ENCODE data around the gene SIGLEC14. TPM values are rescaled to one million over a fixed set of nuclear protein-coding genes. Genes with fewer than 3 reads are reported as not detected.

Gene SIGLEC14
- total RNA-seq, 6 experiments from 2014 or later = 2.9 to 6.1 (median 3.4) TPM; not detected in 2

GRCh38 chr19:51668216-51668615, 21.6 kb upstream of the SIGLEC14 start:
- ATAC-seq (no peak), DNase-seq (no peak)
- no peaks in the 10 kb centered on the region for H3K4me1 ChIP-seq
- no peaks in the 10 kb centered on the region for H3K9me3 ChIP-seq
- 39% methylated on average over 3 of the region's 3 CpGs for WGBS (ENCODE audit: insufficient coverage, low coverage, low lambda C conversion rate, missing lambda C conversion rate)
- H3K27me3 ChIP-seq = no peaks in the 10 kb centered on the region
- intact Hi-C loops (cut with DNase I) = no loop called here
- H3K27ac ChIP-seq = no peak overlapping the region
- TF ChIP-seq CTCF (IDR thresholded peaks at IDR 0.05) = no peak
- no peak for TF ChIP-seq POLR2A (IDR thresholded peaks at IDR 0.05)
- no peak overlapping the region for H3K4me3 ChIP-seq
- no peaks in the 10 kb centered on the region for H3K36me3 ChIP-seq

GRCh38 chr19:51664997-51665396, 18.4 kb upstream of the SIGLEC14 start:
- H3K4me3 ChIP-seq = no peak overlapping the region
- intact Hi-C loops (cut with DNase I) = no loop called here
- no peaks in the 10 kb centered on the region for H3K36me3 ChIP-seq
- H3K27ac ChIP-seq = no peak overlapping the region
- no peaks in the 10 kb centered on the region for H3K9me3 ChIP-seq
- DNase-seq (no peak), ATAC-seq (no peak)
- 51% methylated on average over 3 of the region's 3 CpGs for WGBS (ENCODE audit: insufficient coverage, low coverage, low lambda C conversion rate, missing lambda C conversion rate)
- TF ChIP-seq POLR2A (IDR thresholded peaks at IDR 0.05) (no peak), CTCF (IDR thresholded peaks at IDR 0.05) (no peak)
- no peaks in the 10 kb centered on the region for H3K4me1 ChIP-seq
- no peaks in the 10 kb centered on the region for H3K27me3 ChIP-seq

- WGBS (ENCODE audit: insufficient coverage, low coverage, low lambda C conversion rate, missing lambda C conversion rate) = 11% methylated on average over 1 of the region's 1 CpG
- no peaks in the 10 kb centered on the region for H3K27me3 ChIP-seq
Measured at GRCh38 chr19:51664131-51664530, 17.5 kb upstream of the SIGLEC14 start.

GRCh38 chr19:51663650-51664049, 17.0 kb upstream of the SIGLEC14 start:
- DNase-seq (no peak), ATAC-seq (no peak)
- Histone ChIP-seq H3K4me3 (no peak overlapping the region), H3K4me1 (no peaks in the 10 kb centered on the region), H3K27me3 (no peaks in the 10 kb centered on the region), H3K9me3 (no peaks in the 10 kb centered on the region), H3K36me3 (no peaks in the 10 kb centered on the region), H3K27ac (no peak overlapping the region)
- intact Hi-C loops (cut with DNase I) = no loop called here
- 30% methylated on average over 3 of the region's 3 CpGs for WGBS (ENCODE audit: insufficient coverage, low coverage, low lambda C conversion rate, missing lambda C conversion rate)
- no peak for TF ChIP-seq CTCF (IDR thresholded peaks at IDR 0.05)
- TF ChIP-seq POLR2A (IDR thresholded peaks at IDR 0.05) = no peak

More at GRCh38 chr19:51664131-51664530, 17.5 kb upstream of the SIGLEC14 start:
- no peak for TF ChIP-seq POLR2A (IDR thresholded peaks at IDR 0.05)
- no peak for TF ChIP-seq CTCF (IDR thresholded peaks at IDR 0.05)
- Histone ChIP-seq H3K4me3 (no peak overlapping the region), H3K9me3 (no peaks in the 10 kb centered on the region), H3K27ac (no peak overlapping the region), H3K36me3 (no peaks in the 10 kb centered on the region), H3K4me1 (no peaks in the 10 kb centered on the region)
- ATAC-seq = no peak
- no peak for DNase-seq
- intact Hi-C loops (cut with DNase I) = no loop called here
